GOT3 (cell line): Measurements from ENCODE around the gene ACSM2A.
"Not testable (repeated sequence)": the region's sequence is repeated elsewhere in the genome, so short reads cannot be mapped to it uniquely, and the experiment has no call there.

Experiments
- DNase-seq: peaks from one replicate; lab custom pipeline; 2025; ENCODE audit warnings: mixed read lengths; lab: John Stamatoyannopoulos, UW

ACSM2A gene

GRCh38 chr16:20453633-20454032 lies 2.3 kb downstream of the ACSM2A start:
- DNase-seq: not testable (repeated sequence)

GRCh38 chr16:20459227-20459626 lies 7.9 kb downstream of the ACSM2A start:
- not testable (repeated sequence) for DNase-seq

GRCh38 chr16:20460313-20460712 lies 9.0 kb downstream of the ACSM2A start:
- not testable (repeated sequence) for DNase-seq

GRCh38 chr16:20468954-20469353 lies 17.6 kb downstream of the ACSM2A start:
- DNase-seq: not testable (repeated sequence)

DNA sequence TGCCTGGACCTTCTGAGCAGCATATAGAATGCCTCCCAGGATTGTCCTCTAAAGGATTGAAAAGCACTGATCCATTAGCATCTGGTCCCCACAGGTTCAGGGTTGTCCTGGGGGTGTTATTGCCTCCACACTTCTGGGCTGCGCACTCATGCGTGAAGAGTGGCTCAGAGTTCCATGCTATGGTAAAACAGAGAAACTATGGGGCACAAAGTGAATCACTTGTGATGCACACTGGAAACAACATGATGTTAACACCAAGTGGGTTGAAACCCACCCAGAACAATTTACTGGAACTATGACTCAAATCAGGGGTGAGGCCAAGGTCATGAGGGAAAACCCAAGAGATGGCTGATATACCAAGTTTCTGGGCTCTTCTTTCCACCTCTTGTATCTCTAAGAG lies 18.6 kb downstream of the ACSM2A start:
- DNase-seq: not testable (repeated sequence)

DNA sequence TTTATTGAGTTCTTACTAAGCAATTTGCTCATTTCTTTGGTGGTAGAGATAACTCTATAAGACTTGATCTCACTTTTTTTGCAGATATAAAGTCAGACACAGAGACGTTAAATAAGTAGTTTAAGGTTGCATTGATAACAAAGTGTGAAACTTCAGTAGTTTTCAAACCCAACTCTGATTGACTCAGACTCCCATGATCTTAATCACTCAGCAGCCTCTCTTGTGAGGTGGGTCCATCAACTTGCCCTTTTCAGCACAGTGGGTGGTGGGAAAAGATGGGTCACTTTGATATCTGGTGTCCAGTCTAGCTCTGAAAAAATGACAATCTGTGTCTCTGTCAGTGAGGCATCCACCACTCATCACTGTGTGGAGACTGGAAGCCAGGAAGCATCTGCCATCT lies 19.4 kb downstream of the ACSM2A start:
- DNase-seq: not testable (repeated sequence)

GRCh38 chr16:20477188-20477744 lies 25.9 kb downstream of the ACSM2A start:
- DNase-seq: not testable (repeated sequence)

DNA sequence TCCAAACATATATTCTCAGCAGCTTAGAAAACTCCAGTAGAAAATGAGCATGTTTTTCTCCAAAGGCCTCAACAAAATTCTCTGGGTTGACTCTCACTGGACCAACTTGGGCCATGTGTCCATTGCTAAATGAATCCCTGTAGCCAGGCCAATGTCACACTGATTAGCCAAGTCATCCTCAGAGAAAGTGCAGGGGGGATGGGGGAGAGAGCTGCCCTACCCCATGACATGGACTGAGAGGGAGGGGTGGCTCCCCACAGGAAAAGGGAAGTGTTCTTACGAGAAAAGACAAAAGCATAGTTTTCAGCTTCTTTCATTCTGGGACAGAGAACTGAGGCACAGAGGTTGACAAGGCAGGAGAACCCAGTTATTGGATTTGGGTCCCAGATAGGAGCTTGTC lies 32.7 kb downstream of the ACSM2A start:
- not testable (repeated sequence) for DNase-seq

DNA sequence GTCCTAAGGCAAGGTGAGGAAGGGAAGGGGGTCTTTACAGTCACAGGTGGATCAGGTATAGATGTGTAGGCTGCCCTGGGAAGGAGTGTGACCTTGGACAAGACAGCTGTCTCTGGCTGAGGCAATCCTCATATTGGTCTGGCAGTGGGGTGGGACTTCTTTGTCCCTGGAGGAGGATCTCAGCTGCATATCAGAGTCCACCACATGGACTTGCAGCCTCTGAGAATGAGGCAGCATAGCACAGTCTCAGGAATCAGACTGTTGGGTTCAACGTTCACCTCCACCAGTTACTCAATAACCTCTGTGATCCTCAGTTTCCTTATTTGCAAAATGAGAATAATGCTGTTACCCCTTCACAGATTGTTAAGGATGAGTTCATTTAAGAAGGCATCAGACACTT lies 33.4 kb downstream of the ACSM2A start:
- no peak for DNase-seq

GRCh38 chr16:20485408-20485807 lies 34.1 kb downstream of the ACSM2A start:
- no peak for DNase-seq

DNA sequence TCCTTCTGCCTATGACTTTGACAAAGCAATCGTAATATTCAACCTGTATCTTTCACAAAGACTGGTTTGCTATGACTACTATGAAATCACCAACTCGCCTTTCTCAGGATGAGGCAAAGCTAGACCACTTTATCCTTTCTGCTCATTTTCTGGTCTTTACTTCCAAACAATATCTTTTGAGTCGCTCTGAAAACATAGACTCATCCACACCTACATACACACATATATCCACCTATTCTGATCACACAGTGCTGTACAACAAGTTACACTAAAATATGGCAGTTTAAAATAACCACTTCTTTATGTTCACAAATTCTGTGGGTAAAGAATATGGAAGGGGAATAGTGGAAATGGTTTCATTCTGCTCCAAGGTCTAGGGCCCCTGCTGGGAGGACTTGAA lies 39.7 kb downstream of the ACSM2A start:
- not testable (repeated sequence) for DNase-seq

GRCh38 chr16:20491448-20491847 lies 40.1 kb downstream of the ACSM2A start:
- not testable (repeated sequence) for DNase-seq

GRCh38 chr16:20504418-20504817 lies 53.1 kb downstream of the ACSM2A start:
- DNase-seq: no peak

DNA sequence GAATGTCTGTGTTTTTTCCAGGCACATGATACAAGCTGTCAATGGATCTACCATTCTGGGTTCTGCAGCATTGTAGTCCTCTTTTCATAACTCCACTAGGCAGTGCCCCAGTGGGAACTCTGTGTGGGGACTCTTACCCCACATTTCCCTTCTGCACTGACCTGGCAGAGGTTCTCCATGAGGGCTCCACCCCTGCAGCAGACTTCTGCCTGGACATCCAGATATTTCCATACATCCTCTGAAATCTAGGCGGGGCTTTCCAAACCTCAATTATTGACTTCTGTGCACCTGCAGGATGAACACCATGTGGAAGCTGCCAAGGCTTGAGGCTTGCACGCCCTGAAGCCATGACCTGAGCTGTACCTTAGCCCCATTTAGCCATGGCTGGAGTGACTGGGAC lies 56.0 kb downstream of the ACSM2A start:
- DNase-seq: no peak

DNA sequence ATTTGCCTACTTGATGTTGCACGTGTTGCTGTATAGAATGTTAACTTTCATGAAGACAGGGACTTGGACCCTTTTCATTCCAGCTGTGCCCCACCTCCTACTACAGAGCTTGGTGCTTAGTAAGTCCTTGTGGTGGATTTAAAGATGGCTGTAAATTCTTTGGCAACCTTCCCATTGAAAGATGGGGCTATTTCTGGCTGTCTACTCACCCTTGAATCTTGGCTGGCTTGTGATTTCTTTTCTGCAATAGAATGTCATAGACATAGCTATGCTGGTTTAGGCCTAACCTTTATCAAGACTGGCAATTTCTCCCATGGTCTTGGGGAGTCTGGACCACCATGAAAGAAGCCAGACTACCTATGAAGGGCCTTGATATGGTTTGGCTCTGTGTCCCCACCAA lies 59.0 kb downstream of the ACSM2A start:
- no peak for DNase-seq

DNA sequence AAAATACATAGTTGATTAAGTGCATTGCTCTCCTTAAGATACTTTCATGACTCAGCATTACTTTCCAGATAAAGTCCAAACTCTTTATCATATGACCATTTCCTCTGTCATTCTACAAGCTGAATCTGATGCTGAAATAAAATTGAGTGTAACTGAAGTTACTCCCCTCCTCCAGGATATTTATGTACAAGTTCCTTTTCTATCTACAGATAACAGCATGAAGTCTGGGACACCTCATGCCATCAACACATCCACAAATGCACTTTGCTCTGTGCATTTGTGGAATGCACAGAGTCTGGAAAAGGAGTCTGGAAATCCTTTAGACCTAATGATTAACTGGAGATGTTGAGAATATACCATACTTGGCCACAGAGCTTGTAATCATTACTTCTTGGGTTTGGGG lies 64.4 kb downstream of the ACSM2A start:
- no peak for DNase-seq

DNA sequence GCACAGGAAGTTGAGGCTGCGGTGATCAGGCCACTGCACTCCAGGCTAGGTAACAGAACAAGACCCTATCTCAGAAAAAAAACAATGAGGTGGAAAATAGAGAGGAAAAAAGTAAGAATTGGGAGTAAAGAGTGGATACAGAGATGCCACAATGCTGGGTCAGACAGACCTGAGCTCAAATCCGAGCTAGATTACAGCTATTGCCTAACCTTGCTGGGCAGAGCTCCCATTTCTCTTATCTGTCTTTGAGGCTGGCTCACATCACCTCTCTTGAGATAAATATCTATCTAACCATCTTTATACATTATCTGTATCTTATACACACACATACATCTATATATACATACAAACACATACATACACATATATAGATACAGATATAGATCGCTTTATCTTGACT lies 65.8 kb downstream of the ACSM2A start:
- no peak for DNase-seq

GRCh38 chr16:20519231-20519630 lies 67.9 kb downstream of the ACSM2A start:
- DNase-seq: no peak

DNA sequence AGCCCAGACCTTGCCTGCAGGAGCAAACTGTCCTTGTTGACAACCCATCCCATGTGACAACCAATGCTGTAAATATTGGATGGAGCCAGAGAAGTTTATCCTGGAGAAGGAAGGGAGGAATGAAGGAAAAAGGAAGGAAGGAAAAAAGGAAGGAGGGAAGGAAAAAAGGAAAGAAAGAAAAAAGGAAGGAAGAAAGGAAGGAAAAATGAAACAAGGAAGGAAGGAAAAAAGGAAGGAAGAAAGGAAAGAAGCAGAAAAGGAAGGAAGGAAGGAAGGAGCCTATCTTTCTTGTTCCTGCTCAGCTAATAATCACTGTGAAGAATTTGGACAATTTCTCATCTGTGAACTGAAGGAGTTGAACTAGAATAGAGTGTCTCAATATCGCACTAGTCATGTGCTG lies 68.8 kb downstream of the ACSM2A start:
- no peak for DNase-seq

DNA sequence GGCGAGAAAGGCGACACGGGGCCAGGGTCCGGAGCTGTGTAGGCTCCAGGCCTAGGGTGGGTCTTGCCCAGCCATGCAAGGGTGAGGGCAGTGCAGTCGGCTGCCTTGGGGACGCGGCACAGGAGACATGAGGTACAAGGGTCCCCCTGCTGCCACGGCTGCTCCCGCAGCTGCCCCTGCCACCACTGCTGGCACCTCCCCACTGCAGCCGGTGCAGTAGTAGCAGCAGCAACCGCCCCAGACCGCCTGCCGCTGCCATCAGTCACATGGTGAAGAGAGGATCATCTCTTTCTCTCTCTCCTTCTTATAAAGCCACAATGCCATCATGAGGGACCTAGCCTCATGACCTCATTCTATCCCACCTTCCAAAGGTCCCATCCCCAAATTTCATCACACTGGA lies 80.5 kb downstream of the ACSM2A start:
- DNase-seq: not testable (repeated sequence)

DNA sequence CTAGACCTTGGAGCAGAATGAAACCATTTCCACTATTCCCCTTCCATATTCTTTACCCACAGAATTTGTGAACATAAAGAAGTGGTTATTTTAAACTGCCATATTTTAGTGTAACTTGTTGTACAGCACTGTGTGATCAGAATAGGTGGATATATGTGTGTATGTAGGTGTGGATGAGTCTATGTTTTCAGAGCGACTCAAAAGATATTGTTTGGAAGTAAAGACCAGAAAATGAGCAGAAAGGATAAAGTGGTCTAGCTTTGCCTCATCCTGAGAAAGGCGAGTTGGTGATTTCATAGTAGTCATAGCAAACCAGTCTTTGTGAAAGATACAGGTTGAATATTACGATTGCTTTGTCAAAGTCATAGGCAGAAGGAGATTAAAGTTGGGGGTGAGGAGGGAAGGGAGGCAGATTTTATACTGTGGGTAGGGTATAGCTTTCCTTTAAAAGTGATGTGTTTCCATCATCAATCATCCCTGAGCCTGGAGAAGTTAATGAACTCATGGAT lies 81.0 kb downstream of the ACSM2A start:
- not testable (repeated sequence) for DNase-seq

GRCh38 chr16:20536669-20537068 lies 85.3 kb downstream of the ACSM2A start:
- not testable (repeated sequence) for DNase-seq
